Kidney (tissue), 14 donors: ENCODE data around the gene TMEM72. TPM values are rescaled to one million over a fixed set of nuclear protein-coding genes. Genes with fewer than 3 reads are reported as not detected.

Source experiments
- DNase-seq, 5 donors: peaks; one replicate each; pipeline ENCODE4 v3.0.0-alpha.2; 2013 to 2020
- FAIRE-seq: peaks from 2 replicates; lab custom pipeline; 2012; peaks lifted over from hg19 to GRCh38; lab: Jason Lieb, UNC
- H3K27ac ChIP-seq, 2 donors: one replicate each; pipeline ENCODE4 v1.7.0; 2013; ENCODE audit warnings: low read depth in 2 of 2, low read length in 2 of 2, inconsistent platforms in 1 of 2
- H3K27me3 ChIP-seq: one replicate; pipeline ENCODE4 v1.7.1; 2013; ENCODE audit warnings: low read length, inconsistent platforms; ENCODE audit not compliant: control insufficient read depth, insufficient read depth
- H3K36me3 ChIP-seq, 3 donors: one replicate each; pipeline versions ENCODE4 v1.7.0 to v1.7.1; 2013; ENCODE audit warnings: low read length in 3 of 3, control low read depth in 1 of 3, inconsistent platforms in 1 of 3; ENCODE audit not compliant: insufficient read depth in 3 of 3, control insufficient read depth in 2 of 3
- H3K4me1 ChIP-seq, 3 donors: one replicate each; pipeline versions ENCODE4 v1.7.0 to v1.7.1; 2013; ENCODE audit warnings: low read length in 3 of 3, inconsistent platforms in 1 of 3, low read depth in 1 of 3; ENCODE audit not compliant: control insufficient read depth in 2 of 3, insufficient read depth in 2 of 3
- H3K4me3 ChIP-seq, 3 donors: one replicate each; pipeline versions ENCODE4 v1.7.0 to v1.8.1; 2013; ENCODE audit warnings: low read length in 3 of 3, control low read depth in 1 of 3, inconsistent platforms in 1 of 3
- H3K9ac ChIP-seq, 3 donors: one replicate each; pipeline versions ENCODE4 v1.7.0 to v1.7.1; 2013; ENCODE audit warnings: low read length in 3 of 3, control low read depth in 1 of 3, inconsistent platforms in 1 of 3
- H3K9me3 ChIP-seq, 3 donors: one replicate each; pipeline versions ENCODE4 v1.7.0 to v1.7.1; 2013; ENCODE audit warnings: low read length in 3 of 3, control low read depth in 1 of 3, inconsistent platforms in 1 of 3; ENCODE audit not compliant: control insufficient read depth in 2 of 3, insufficient read depth in 1 of 3
- CTCF ChIP-seq: IDR thresholded peaks from 3 replicates; pipeline ENCODE4 v1.5.1; 2012; ENCODE audit warnings: mild to moderate bottlenecking, moderate library complexity, borderline replicate concordance; ENCODE audit not compliant: insufficient read depth; ENCODE audit errors: extremely low read depth
- intact Hi-C: fragments of 100-400 bp; cut with DNase I; formaldehyde crosslinking; loops from one replicate; pipeline ENCODE4 v1.11.1; 2022
- polyA plus RNA-seq: library from polyadenylated mRNA; stranded (reverse); fragments of 350-450 nt; fragmentation: Illumina TruSeq; extraction: RNeasy Lipid Tissue Mini Kit (QIAGEN cat#74804); gene quantifications from one replicate; pipeline ENCODE4 v1.2.3, GENCODE V29; 2014; ENCODE audit warnings: low read depth, low replicate concordance; ENCODE audit not compliant: insufficient read depth
- total RNA-seq: library from RNA; stranded (reverse); fragmentation: NEBNext Ultra II Directional; extraction: Animal tissue kit (Norgen Biotek cat#: 25700); gene quantifications from one replicate; pipeline ENCODE4 v1.2.1, GENCODE V29; 2021
- donor health status: control.
- donor health status: control.
- donor health status: control.
- donor health status: control.
- donor health status: control.
- donor health status: DM: yes; HTN: yes; CAD: no.
- donor health status: Normal renal cell carcinoma (clear cell type).

TMEM72 gene
- total and polyA plus RNA-seq, 2 donors from 2014 or later: 19.3 to 127 TPM

GRCh38 chr10:44883593-44884331 lies 27.4 kb upstream of the TMEM72 start:
- H3K4me3 ChIP-seq: no peak overlapping the region
- no peaks in the 10 kb centered on the region for H3K27me3 ChIP-seq
- H3K4me1 ChIP-seq: peaks cover 0 to 20% (median 7%) of the 10 kb centered on the region in 3 donors
- intact Hi-C loops: no loop called here
- no peaks in the 10 kb centered on the region for H3K9me3 ChIP-seq
- DNase-seq (no peak), FAIRE-seq (no peak)
- H3K9ac ChIP-seq: no peak overlapping the region
- H3K36me3 ChIP-seq: no peaks in the 10 kb centered on the region
- peak overlapping the region in 1 of 2 donors; percentile 72 for H3K27ac ChIP-seq
- no peak for TF ChIP-seq CTCF

DNA sequence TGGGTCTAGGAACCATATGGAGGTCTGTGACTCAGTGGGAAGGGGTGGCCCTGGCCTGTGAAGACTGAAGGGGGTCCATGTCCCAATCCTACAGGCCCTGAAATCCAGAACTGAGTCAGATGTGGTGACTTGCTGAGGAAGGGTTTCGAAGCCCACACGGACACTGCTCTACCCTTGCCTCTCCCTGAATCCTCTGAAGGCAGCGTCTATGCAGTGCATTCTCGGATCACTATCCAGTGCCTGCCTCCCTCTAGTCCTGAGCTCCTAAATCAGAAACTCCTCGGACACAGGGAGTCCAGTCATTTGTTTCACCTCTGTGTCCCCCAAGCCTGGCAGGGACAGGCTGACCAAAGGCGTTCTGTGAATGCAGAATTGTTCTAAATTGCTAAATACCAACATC lies 25.4 kb upstream of the TMEM72 start:
- DNase-seq (no peak), FAIRE-seq (no peak)
- intact Hi-C loops: no loop called here
- Histone ChIP-seq H3K9ac (no peak overlapping the region), H3K27me3 (no peaks in the 10 kb centered on the region), H3K36me3 (no peaks in the 10 kb centered on the region), H3K9me3 (no peaks in the 10 kb centered on the region), H3K4me3 (no peak overlapping the region), H3K4me1 (peaks cover 0 to 12% (median 7%) of the 10 kb centered on the region in 3 donors), H3K27ac (no peak overlapping the region)
- no peak for TF ChIP-seq CTCF

DNA sequence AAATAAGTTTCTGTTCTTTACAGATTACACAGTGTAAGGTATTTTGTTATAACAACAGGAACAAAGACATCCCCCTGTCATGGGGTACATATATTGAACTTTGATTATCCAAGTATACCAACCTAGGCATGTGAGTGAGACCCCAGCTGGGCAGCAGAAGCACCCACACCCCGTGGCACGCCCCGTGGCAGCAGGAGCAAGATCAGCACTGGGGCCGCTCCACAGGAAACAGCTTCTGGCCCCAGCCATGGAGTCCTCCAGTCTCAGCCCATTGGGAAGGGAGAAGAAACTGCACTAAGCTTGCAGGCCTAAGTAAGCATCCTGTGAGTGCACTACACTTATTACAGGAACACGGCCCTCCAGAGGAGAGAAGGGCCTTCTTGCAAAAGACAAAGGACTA lies 24.2 kb upstream of the TMEM72 start:
- DNase-seq (no peak), FAIRE-seq (no peak)
- Histone ChIP-seq H3K36me3 (no peaks in the 10 kb centered on the region), H3K4me1 (peaks cover 0 to 7% (median 6%) of the 10 kb centered on the region in 3 donors), H3K9ac (no peak overlapping the region), H3K27ac (no peak overlapping the region), H3K27me3 (no peaks in the 10 kb centered on the region), H3K9me3 (no peaks in the 10 kb centered on the region), H3K4me3 (no peak overlapping the region)
- intact Hi-C loops: no loop called here
- TF ChIP-seq CTCF: no peak

GRCh38 chr10:44888886-44889285 lies 22.3 kb upstream of the TMEM72 start:
- no peaks in the 10 kb centered on the region for H3K27me3 ChIP-seq
- DNase-seq (no peak), FAIRE-seq (no peak)
- no peak overlapping the region for H3K9ac ChIP-seq
- H3K4me3 ChIP-seq: no peak overlapping the region
- no peaks in the 10 kb centered on the region for H3K4me1 ChIP-seq
- no peak overlapping the region for H3K27ac ChIP-seq
- TF ChIP-seq CTCF: no peak
- intact Hi-C loops: no loop called here
- H3K9me3 ChIP-seq: no peaks in the 10 kb centered on the region
- no peaks in the 10 kb centered on the region for H3K36me3 ChIP-seq
